Naive thymus-derived CD8-positive, alpha-beta T cell (primary cell): ENCODE measurements around the gene TNFSF8. TPM values are rescaled to one million over a fixed set of nuclear protein-coding genes. Genes with fewer than 3 reads are reported as not detected.
A peak's percentile ranks its signal among the peaks of the same experiment; 100 is the strongest.

Source experiments
- ATAC-seq, 2 donors: fragments of 150-1000 bp; cut with Tn5 transposase in 1 of 2; sonication (Bioruptor Pico), chemical (Tn5 transposase) in 1 of 2; 1 replicate in 1 of 2; 2 replicates in 1 of 2; pipeline ENCODE4 v1.10.0; 2021; ENCODE audit warnings: mild to moderate bottlenecking in 2 of 2, moderate library complexity in 2 of 2
- POLR2A ChIA-PET: fragments of 350-600 bp; sonication (Branson Sonifier 250); formaldehyde crosslinking; loops from one replicate; lab custom pipeline; 2021; ENCODE audit warnings: antibody characterized with exemption; lab: Charles Lee
- DNase-seq, 10 donors: peaks; one replicate each; pipeline versions ENCODE4 v3.0.0 to v3.0.0-alpha.2; 2020 to 2022
- H3K27ac Mint-ChIP-seq, 10 donors: one replicate each; pipeline ENCODE4 v1.8.0; 2020 to 2022; ENCODE audit warnings: mild to moderate bottlenecking in 10 of 10, mixed read lengths in 10 of 10, moderate library complexity in 4 of 10, inconsistent platforms in 1 of 10
- H3K27me3 Mint-ChIP-seq, 5 donors: one replicate each; pipeline ENCODE4 v1.8.0; 2021 to 2022; ENCODE audit warnings: mixed read lengths in 5 of 5
- H3K36me3 Mint-ChIP-seq, 3 donors: one replicate each; pipeline ENCODE4 v1.8.0; 2020 to 2022; ENCODE audit warnings: mixed read lengths in 3 of 3, mild to moderate bottlenecking in 2 of 3, inconsistent platforms in 1 of 3
- H3K4me1 Mint-ChIP-seq, 4 donors: one replicate each; pipeline ENCODE4 v1.8.0; 2021 to 2022; ENCODE audit warnings: mixed read lengths in 4 of 4
- H3K4me3 Mint-ChIP-seq, 10 donors: one replicate each; pipeline ENCODE4 v1.8.0; 2020 to 2022; ENCODE audit warnings: mild to moderate bottlenecking in 10 of 10, mixed read lengths in 10 of 10, moderate library complexity in 6 of 10, inconsistent platforms in 1 of 10
- H3K9me3 Mint-ChIP-seq, 9 donors: one replicate each; pipeline ENCODE4 v1.8.0; 2020 to 2022; ENCODE audit warnings: mixed read lengths in 9 of 9, mild to moderate bottlenecking in 3 of 9, inconsistent platforms in 1 of 9, moderate library complexity in 1 of 9
- polyA plus RNA-seq, 3 donors: library from polyadenylated mRNA; unstranded; fragments of 300-500 nt; fragmentation: Illumina TruSeq; gene quantifications; one replicate each; pipeline ENCODE4 v1.2.3, GENCODE V29; 2021
- total RNA-seq, 8 experiments: library from RNA in 2 of 8; stranded (reverse) in 2 of 8; gene quantifications; one replicate each; pipeline ENCODE4 v1.2.3 and lab custom pipeline; 2021 to 2026

Gene TNFSF8
- total and polyA plus RNA-seq, 5 experiments from 2014 or later, result 15.9 to 81.3 (median 38.4) TPM

- H3K36me3 Mint-ChIP-seq, result peaks cover 0 to 3% (median 0%) of the 10 kb centered on the region in 3 donors
- H3K4me3 Mint-ChIP-seq, result no peak overlapping the region
- no peaks in the 10 kb centered on the region for H3K27me3 Mint-ChIP-seq
- no peak for ATAC-seq
- H3K27ac Mint-ChIP-seq, result peak overlapping the region in 2 of 10 donors; percentile 27 to 47
- no peak for DNase-seq
- peaks cover 0 to 8% (median 0%) of the 10 kb centered on the region in 9 donors for H3K9me3 Mint-ChIP-seq
- POLR2A ChIA-PET, result no interaction called here
- peaks cover 2 to 8% (median 3%) of the 10 kb centered on the region in 4 donors for H3K4me1 Mint-ChIP-seq
Measured at GRCh38 chr9:114861273-114861672, 69.1 kb downstream of the TNFSF8 start.

- Mint-ChIP-seq H3K4me3 (no peak overlapping the region), H3K4me1 (peaks cover 2 to 8% (median 3%) of the 10 kb centered on the region in 4 donors), H3K9me3 (peaks cover 0 to 8% (median 0%) of the 10 kb centered on the region in 9 donors), H3K27ac (no peak overlapping the region), H3K27me3 (no peaks in the 10 kb centered on the region), H3K36me3 (peaks cover 0 to 3% (median 0%) of the 10 kb centered on the region in 3 donors)
- no peak for ATAC-seq
- POLR2A ChIA-PET, result no interaction called here
- no peak for DNase-seq
Measured at GRCh38 chr9:114860187-114860586, 70.2 kb downstream of the TNFSF8 start.

GRCh38 chr9:114856942-114857315 is 73.5 kb downstream of the TNFSF8 start:
- Mint-ChIP-seq H3K9me3 (peaks cover 0 to 8% (median 0%) of the 10 kb centered on the region in 9 donors), H3K36me3 (no peaks in the 10 kb centered on the region), H3K4me1 (peaks cover 0 to 8% (median 3%) of the 10 kb centered on the region in 4 donors), H3K27ac (no peak overlapping the region), H3K27me3 (no peaks in the 10 kb centered on the region), H3K4me3 (no peak overlapping the region)
- POLR2A ChIA-PET, result no interaction called here
- no peak for DNase-seq
- ATAC-seq, result no peak

GRCh38 chr9:114856215-114856941 is 74.0 kb downstream of the TNFSF8 start:
- Mint-ChIP-seq H3K36me3 (no peaks in the 10 kb centered on the region), H3K9me3 (peaks cover 0 to 8% (median 0%) of the 10 kb centered on the region in 9 donors), H3K4me3 (no peak overlapping the region), H3K27me3 (no peaks in the 10 kb centered on the region), H3K4me1 (peaks cover 1 to 11% (median 5%) of the 10 kb centered on the region in 4 donors), H3K27ac (peak overlapping the region in 1 of 10 donors; percentile 75)
- DNase-seq (no peak), ATAC-seq (no peak)
- POLR2A ChIA-PET, result no interaction called here

- Mint-ChIP-seq H3K4me1 (peaks cover 5 to 16% (median 9%) of the 10 kb centered on the region in 4 donors), H3K27ac (no peak overlapping the region), H3K36me3 (no peaks in the 10 kb centered on the region), H3K27me3 (no peaks in the 10 kb centered on the region), H3K4me3 (no peak overlapping the region), H3K9me3 (peaks cover 0 to 8% (median 0%) of the 10 kb centered on the region in 9 donors)
- POLR2A ChIA-PET, result no interaction called here
- ATAC-seq (no peak), DNase-seq (no peak)
Measured at GRCh38 chr9:114855488-114855887, 74.9 kb downstream of the TNFSF8 start.

- POLR2A ChIA-PET, result no interaction called here
- Mint-ChIP-seq H3K9me3 (peaks cover 0 to 8% (median 0%) of the 10 kb centered on the region in 9 donors), H3K27me3 (no peaks in the 10 kb centered on the region), H3K27ac (no peak overlapping the region), H3K4me3 (no peak overlapping the region), H3K4me1 (peaks cover 5 to 16% (median 9%) of the 10 kb centered on the region in 4 donors), H3K36me3 (no peaks in the 10 kb centered on the region)
- DNase-seq, result no peak
- no peak for ATAC-seq
Measured at GRCh38 chr9:114854736-114855355, 75.5 kb downstream of the TNFSF8 start.

- H3K36me3 Mint-ChIP-seq, result no peaks in the 10 kb centered on the region
- no peaks in the 10 kb centered on the region for H3K27me3 Mint-ChIP-seq
- ATAC-seq (no peak), DNase-seq (no peak)
- H3K4me1 Mint-ChIP-seq, result peaks cover 5 to 16% (median 9%) of the 10 kb centered on the region in 4 donors
- H3K9me3 Mint-ChIP-seq, result peaks cover 0 to 4% (median 0%) of the 10 kb centered on the region in 9 donors
- no peak overlapping the region for H3K4me3 Mint-ChIP-seq
- no peak overlapping the region for H3K27ac Mint-ChIP-seq
- POLR2A ChIA-PET, result no interaction called here
Measured at GRCh38 chr9:114853071-114853855, 77.1 kb downstream of the TNFSF8 start.

- H3K27me3 Mint-ChIP-seq, result no peaks in the 10 kb centered on the region
- ATAC-seq (no peak), DNase-seq (no peak)
- H3K4me3 Mint-ChIP-seq, result no peak overlapping the region
- H3K36me3 Mint-ChIP-seq, result no peaks in the 10 kb centered on the region
- POLR2A ChIA-PET, result no interaction called here
- peaks cover 5 to 16% (median 9%) of the 10 kb centered on the region in 4 donors for H3K4me1 Mint-ChIP-seq
- peak overlapping the region in 1 of 10 donors; percentile 30 for H3K27ac Mint-ChIP-seq
- H3K9me3 Mint-ChIP-seq, result no peaks in the 10 kb centered on the region
Measured at GRCh38 chr9:114852050-114852594, 78.3 kb downstream of the TNFSF8 start.

- Mint-ChIP-seq H3K27ac (peak overlapping the region in 1 of 10 donors; percentile 18), H3K4me3 (no peak overlapping the region), H3K36me3 (no peaks in the 10 kb centered on the region), H3K9me3 (no peaks in the 10 kb centered on the region), H3K27me3 (no peaks in the 10 kb centered on the region), H3K4me1 (peaks cover 5 to 16% (median 9%) of the 10 kb centered on the region in 4 donors)
- POLR2A ChIA-PET, result no interaction called here
- ATAC-seq (no peak), DNase-seq (no peak)
Measured at GRCh38 chr9:114851306-114851705, 79.1 kb downstream of the TNFSF8 start.

Other genes with a start within 250 kb of the TNFSF8 start
- not detected for gene TEX48, start 248.4 kb downstream of the TNFSF8 start, total RNA-seq
- not detected for gene TEX48, start 248.4 kb downstream of the TNFSF8 start, polyA plus RNA-seq
- gene TNFSF15, start 124.6 kb downstream of the TNFSF8 start, total RNA-seq, result not detected
- not detected for gene TNFSF15, start 124.6 kb downstream of the TNFSF8 start, polyA plus RNA-seq
- not detected for gene TNC, start 187.6 kb upstream of the TNFSF8 start, total RNA-seq
- gene TNC, start 187.6 kb upstream of the TNFSF8 start, polyA plus RNA-seq, result not detected